IMR-90 (cell line): Measurements from ENCODE around the gene TCL1A. TPM values are rescaled to one million over a fixed set of nuclear protein-coding genes. Genes with fewer than 3 reads are reported as not detected.

Experiments used
- ATAC-seq: fragments of 200-7000 bp; cut with Tn5 transposase; 2 replicates; pipeline ENCODE4 v1.9.1; 2020; ENCODE audit warnings: low read depth, mild to moderate bottlenecking, moderate library complexity
- BruUV-seq: library from RNA; stranded (reverse); fragments of 400-500 nt; replicated peaks from 2 replicates; lab custom pipeline; 2021; lab: Mats Ljungman, UMichigan
- CTCF ChIA-PET: fragments of 300-600 bp; formaldehyde crosslinking; extraction: SDS; loops from one replicate; lab custom pipeline; 2021; ENCODE audit warnings: antibody characterized with exemption; lab: Yijun Ruan, JAX
- POLR2A ChIA-PET: fragments of 300-600 bp; sonication (Branson Sonifier 250); formaldehyde crosslinking; loops from one replicate; lab custom pipeline; 2022; ENCODE audit warnings: antibody characterized with exemption; ENCODE audit not compliant: unreplicated experiment; lab: Charles Lee
- DNase-seq: peaks from one replicate; pipeline ENCODE4 v3.0.0; 2013
- H2AFZ ChIP-seq: replicated peaks from 2 replicates; pipeline ENCODE3; 2013; ENCODE audit warnings: low read length, mild to moderate bottlenecking; ENCODE audit not compliant: poor library complexity
- H2AK5ac ChIP-seq: 2 replicates; pipeline ENCODE4 v1.6.1; 2013; ENCODE audit warnings: low read depth, low read length, inconsistent platforms
- H2AK9ac ChIP-seq: replicated peaks from 2 replicates; pipeline ENCODE3; 2013; ENCODE audit warnings: mild to moderate bottlenecking, low read depth, low read length, moderate library complexity; ENCODE audit not compliant: poor library complexity
- H2BK120ac ChIP-seq: 2 replicates; pipeline ENCODE4 v1.6.1; 2013; ENCODE audit warnings: low read depth, low read length, inconsistent platforms
- H2BK15ac ChIP-seq: 3 replicates; pipeline ENCODE4 v1.6.1; 2013; ENCODE audit warnings: low read depth, low read length, inconsistent platforms
- H2BK20ac ChIP-seq: 2 replicates; pipeline ENCODE4 v1.6.1; 2013; ENCODE audit warnings: low read depth, mild to moderate bottlenecking, inconsistent platforms, low read length, moderate library complexity
- H2BK5ac ChIP-seq: 2 replicates; pipeline ENCODE4 v1.6.1; 2013; ENCODE audit warnings: mild to moderate bottlenecking, low read depth, low read length, inconsistent platforms; ENCODE audit not compliant: poor library complexity, severe bottlenecking
- H3K14ac ChIP-seq: replicated peaks from 2 replicates; pipeline ENCODE4 v1.6.1; 2013; ENCODE audit warnings: low read depth, low read length, inconsistent platforms
- H3K18ac ChIP-seq: 2 replicates; pipeline ENCODE4 v1.6.1; 2013; ENCODE audit warnings: low read depth, low read length, control low read depth
- H3K23ac ChIP-seq: 2 replicates; pipeline ENCODE4 v1.6.1; 2013; ENCODE audit warnings: low read depth, low read length, inconsistent platforms
- H3K27ac ChIP-seq: 2 replicates; pipeline ENCODE4 v1.5.1; 2013; ENCODE audit warnings: mild to moderate bottlenecking, control low read depth, low read length; ENCODE audit not compliant: insufficient read depth
- H3K27me3 ChIP-seq: 2 replicates; pipeline ENCODE4 v1.6.1; 2013; ENCODE audit warnings: low read length; ENCODE audit not compliant: control insufficient read depth, insufficient read depth
- H3K36me3 ChIP-seq: 2 replicates; pipeline ENCODE4 v1.6.1; 2013; ENCODE audit warnings: low read length, mixed read lengths; ENCODE audit not compliant: control insufficient read depth, insufficient read depth
- H3K4ac ChIP-seq: 2 replicates; pipeline ENCODE4 v1.6.1; 2013; ENCODE audit warnings: low read depth, low read length, inconsistent platforms
- H3K4me1 ChIP-seq: 2 replicates; pipeline ENCODE4 v1.6.1; 2013; ENCODE audit warnings: low read length, mixed read lengths; ENCODE audit not compliant: control insufficient read depth, insufficient read depth
- H3K4me2 ChIP-seq: 2 replicates; pipeline ENCODE4 v1.6.1; 2013; ENCODE audit warnings: low read depth, mild to moderate bottlenecking, control low read depth, low read length, moderate library complexity
- H3K4me3 ChIP-seq: 2 replicates; pipeline ENCODE4 v1.5.1; 2013; ENCODE audit warnings: low read depth, mild to moderate bottlenecking, control low read depth, low read length, moderate library complexity; ENCODE audit not compliant: insufficient read depth
- H3K56ac ChIP-seq: 2 replicates; pipeline ENCODE4 v1.6.1; 2013; ENCODE audit warnings: low read length, inconsistent platforms; ENCODE audit not compliant: insufficient read depth; ENCODE audit errors: extremely low read depth
- H3K79me1 ChIP-seq, 2 experiments: 2 replicates each; pipeline ENCODE4 v1.6.1; 2013; ENCODE audit warnings: low read length in 2 of 2, inconsistent platforms in 1 of 2, low read depth in 1 of 2
- H3K9ac ChIP-seq: 2 replicates; pipeline ENCODE4 v1.6.1; 2013; ENCODE audit warnings: low read depth, low read length, control low read depth
- H3K9me1 ChIP-seq: 2 replicates; pipeline ENCODE4 v1.6.1; 2013; ENCODE audit warnings: low read length, inconsistent platforms; ENCODE audit not compliant: insufficient read depth
- H3K9me3 ChIP-seq: 2 replicates; pipeline ENCODE4 v1.6.1; 2013; ENCODE audit warnings: low read length; ENCODE audit not compliant: control insufficient read depth, insufficient read depth
- H4K20me1 ChIP-seq: 2 replicates; pipeline ENCODE4 v1.6.1; 2013; ENCODE audit warnings: low read length, inconsistent platforms; ENCODE audit not compliant: insufficient read depth
- H4K5ac ChIP-seq: 2 replicates; pipeline ENCODE4 v1.6.1; 2013; ENCODE audit warnings: mild to moderate bottlenecking, low read depth, low read length, control low read depth
- H4K8ac ChIP-seq, 2 experiments: 2 replicates each; pipeline ENCODE4 v1.6.1; 2013; ENCODE audit warnings: low read depth in 2 of 2, low read length in 2 of 2, control low read depth in 1 of 2, inconsistent platforms in 1 of 2
- H4K91ac ChIP-seq: 2 replicates; pipeline ENCODE4 v1.6.1; 2013; ENCODE audit warnings: low read depth, low read length, inconsistent platforms; ENCODE audit not compliant: insufficient read depth
- CEBPB ChIP-seq: IDR thresholded peaks from 2 replicates; pipeline ENCODE4 v1.6.1; 2012; ENCODE audit warnings: low read depth, low read length, improper control_type of control experiment
- ELK1 ChIP-seq: fragments of 150-350 bp; IDR thresholded peaks from 2 replicates; pipeline ENCODE4 v1.6.1; 2016; ENCODE audit warnings: low read depth, mild to moderate bottlenecking, low read length, moderate library complexity, borderline replicate concordance
- MAFK ChIP-seq: IDR thresholded peaks from 2 replicates; pipeline ENCODE4 v1.6.1; 2012; ENCODE audit warnings: low read depth, low read length, improper control_type of control experiment
- MAZ ChIP-seq: IDR thresholded peaks from 2 replicates; pipeline ENCODE4 v1.6.1; 2012; ENCODE audit warnings: low read depth, mild to moderate bottlenecking, low read length, improper control_type of control experiment, moderate library complexity, borderline replicate concordance
- MXI1 ChIP-seq: IDR thresholded peaks from 2 replicates; pipeline ENCODE4 v1.6.1; 2012; ENCODE audit warnings: low read depth, mild to moderate bottlenecking, low read length, moderate library complexity, borderline replicate concordance
- WGBS, 2 experiments: methylation state at CpG; one replicate each; pipeline versions ENCODE4 v1.1.5 to v1.1.7; 2013; ENCODE audit warnings: missing lambda C conversion rate in 2 of 2; ENCODE audit not compliant: insufficient read length in 1 of 2; ENCODE audit errors: extremely low coverage in 2 of 2; 5-methylcytosine and 5-hydroxymethylcytosine counted together
- dilution Hi-C: fragments of 300-500 bp; cut with HindIII; formaldehyde crosslinking; loops from one replicate; pipeline ENCODE4 v1.14.3; 2018; ENCODE audit warnings: low sequenced_read_pairs; ENCODE audit not compliant: unreplicated experiment
- in situ Hi-C: fragments of 300-500 bp; cut with MboI; formaldehyde crosslinking; loops from 3 replicates; pipeline ENCODE4 v1.14.3; 2019; ENCODE audit warnings: low sequenced_read_pairs, inconsistent platforms, mixed read lengths
- intact Hi-C: fragments of 100-400 bp; cut with micrococcal nuclease; formaldehyde crosslinking; loops from 2 replicates; pipeline ENCODE4 v1.10.0; 2022
- polyA plus RNA-seq, 3 experiments: library from polyadenylated mRNA; depleted of rRNA; stranded (reverse); fragments of >200 nt; gene quantifications; 2 replicates each; pipeline ENCODE4 v1.2.3, GENCODE V29; 2012; ENCODE audit warnings: low replicate concordance in 1 of 3
- total RNA-seq: library from RNA; depleted of rRNA; stranded (reverse); fragments of >200 nt; gene quantifications from 2 replicates; pipeline ENCODE4 v1.2.3, GENCODE V29; 2012

Gene TCL1A
- total and polyA plus RNA-seq, 2 of the 4 experiments (the other 2 are of a cell fraction): not detected

- H3K14ac ChIP-seq: no peak overlapping the region
- H4K91ac ChIP-seq: no peak overlapping the region
- H3K36me3 ChIP-seq: no peaks in the 10 kb centered on the region
- H3K4me2 ChIP-seq: no peak overlapping the region
- no peak overlapping the region for H3K23ac ChIP-seq
- H3K4ac ChIP-seq: no peak overlapping the region
- no peak for ATAC-seq
- H3K9me1 ChIP-seq: no peaks in the 10 kb centered on the region
- H3K27ac ChIP-seq: no peak overlapping the region
- DNase-seq: no peak
- no peak overlapping the region for H4K8ac ChIP-seq
- H2AK5ac ChIP-seq: no peak overlapping the region
- no peaks in the 10 kb centered on the region for H3K9me3 ChIP-seq
- H3K56ac ChIP-seq: no peak overlapping the region
- H3K4me1 ChIP-seq: no peaks in the 10 kb centered on the region
- H3K4me3 ChIP-seq: no peak overlapping the region
- no peak overlapping the region for H2BK120ac ChIP-seq
- H3K79me1 ChIP-seq: no peaks in the 10 kb centered on the region
- intact Hi-C loops: no loop called here
- H4K20me1 ChIP-seq: no peaks in the 10 kb centered on the region
- H3K18ac ChIP-seq: no peak overlapping the region
- dilution Hi-C loops: no loop called here
- H3K27me3 ChIP-seq: no peaks in the 10 kb centered on the region
- no peak overlapping the region for H2BK20ac ChIP-seq
- no TSS peak for BruUV-seq
- no peak overlapping the region for H2AFZ ChIP-seq
- no peak overlapping the region for H2BK15ac ChIP-seq
- H3K9ac ChIP-seq: no peak overlapping the region
- H2AK9ac ChIP-seq: no peak overlapping the region
- ChIA-PET POLR2A (no interaction called here), CTCF (interaction anchor here (0.6 kb wide), 1 partner anchor 26 kb away, joined by 3 read pairs; no protein-coding TSS in a partner anchor)
- TF ChIP-seq MAZ (no peak), MAFK (no peak), MXI1 (no peak), ELK1 (no peak), CEBPB (no peak)
- in situ Hi-C loops: no loop called here
- H2BK5ac ChIP-seq: no peak overlapping the region
- H4K5ac ChIP-seq: no peak overlapping the region
- WGBS, 2 experiments: 75% methylated on average over 2 of the region's 5 CpGs; no CpG with 5 or more reads in 1 of the 2 experiments
These were observed 18.0 kb downstream of the TCL1A start for GRCh38 chr14:95695913-95696312.
